OCI-LY1 (cell line): ENCODE measurements around the gene RAB11B.

ENCODE experiments used
- H2AFZ ChIP-seq: fragments of 200-600 bp; sonication (generic), shearing (Covaris generic); 2 replicates; pipeline ENCODE4 v1.6.0; 2014; ENCODE audit warnings: antibody characterized with exemption, mild to moderate bottlenecking, low read length
- H3F3A ChIP-seq: fragments of 200-600 bp; sonication (generic), shearing (Covaris generic); 2 replicates; pipeline ENCODE4 v1.6.0; 2014; ENCODE audit warnings: mild to moderate bottlenecking, antibody characterized with exemption, low read length, moderate library complexity; ENCODE audit not compliant: insufficient read depth
- H3K27ac ChIP-seq: fragments of 200-600 bp; sonication (generic); 2 replicates; pipeline ENCODE4 v1.5.1; 2014; ENCODE audit warnings: low read length, mixed run types, mild to moderate bottlenecking, low read depth; ENCODE audit not compliant: poor library complexity, severe bottlenecking
- H3K27me3 ChIP-seq: fragments of 200-600 bp; sonication (generic); 2 replicates; pipeline ENCODE4 v1.6.0; 2014; ENCODE audit warnings: antibody characterized with exemption, mild to moderate bottlenecking, low read length, moderate library complexity; ENCODE audit not compliant: insufficient read depth
- H3K36me3 ChIP-seq: fragments of 200-600 bp; sonication (generic); 2 replicates; pipeline ENCODE4 v1.6.1; 2014; ENCODE audit warnings: mild to moderate bottlenecking, antibody characterized with exemption, low read length, moderate library complexity, mixed read lengths; ENCODE audit not compliant: insufficient read depth
- H3K4me1 ChIP-seq: fragments of 200-600 bp; sonication (generic); 2 replicates; pipeline ENCODE4 v1.5.1; 2014; ENCODE audit warnings: mild to moderate bottlenecking, low read length, moderate library complexity; ENCODE audit not compliant: insufficient read depth, severe bottlenecking
- H3K4me2 ChIP-seq: fragments of 200-600 bp; sonication (generic), shearing (Covaris generic); 2 replicates; pipeline ENCODE4 v1.6.1; 2014; ENCODE audit warnings: low read length
- H3K4me3 ChIP-seq: fragments of 200-600 bp; sonication (generic); 2 replicates; pipeline ENCODE4 v1.5.1; 2014; ENCODE audit warnings: low read length, low read depth, mild to moderate bottlenecking, mixed read lengths; ENCODE audit not compliant: poor library complexity, severe bottlenecking
- H3K79me2 ChIP-seq: fragments of 200-600 bp; shearing (Covaris generic); 2 replicates; pipeline ENCODE4 v1.6.1; 2016; ENCODE audit warnings: mixed run types, low read length, mixed read lengths; ENCODE audit not compliant: insufficient read depth
- H3K9ac ChIP-seq: fragments of 200-600 bp; sonication (generic), shearing (Covaris generic); 2 replicates; pipeline ENCODE4 v1.6.1; 2014; ENCODE audit warnings: mild to moderate bottlenecking, low read length, mixed read lengths
- H3K9me2 ChIP-seq: fragments of 200-600 bp; sonication (generic), shearing (Covaris generic); 2 replicates; pipeline ENCODE4 v1.6.1; 2014; ENCODE audit warnings: low read depth, mild to moderate bottlenecking, low read length, mixed read lengths
- H3K9me3 ChIP-seq: fragments of 200-600 bp; shearing (Covaris generic); 2 replicates; pipeline ENCODE4 v1.6.1; 2014; ENCODE audit warnings: low read length, mixed read lengths
- H4K20me1 ChIP-seq: fragments of 200-600 bp; sonication (generic), shearing (Covaris generic); 2 replicates; pipeline ENCODE4 v1.6.0; 2016; ENCODE audit warnings: mild to moderate bottlenecking, low read length; ENCODE audit not compliant: insufficient read depth
- EZH2 ChIP-seq: fragments of 200-600 bp; sonication (generic), shearing (Covaris generic); IDR thresholded peaks from 2 replicates; pipeline ENCODE4 v1.8.0; 2017; ENCODE audit warnings: borderline replicate concordance, mixed run types, mild to moderate bottlenecking, antibody characterized with exemption, low read length, moderate library complexity, mixed read lengths
- TF ChIP-seq, protein P1 (sequence below): fragments of 200-600 bp; sonication (generic), shearing (Covaris generic); IDR thresholded peaks from 2 replicates; pipeline ENCODE4 v1.5.1; 2017; ENCODE audit warnings: mild to moderate bottlenecking, antibody characterized with exemption, low read length, moderate library complexity, mixed read lengths

The RAB11B gene

DNA sequence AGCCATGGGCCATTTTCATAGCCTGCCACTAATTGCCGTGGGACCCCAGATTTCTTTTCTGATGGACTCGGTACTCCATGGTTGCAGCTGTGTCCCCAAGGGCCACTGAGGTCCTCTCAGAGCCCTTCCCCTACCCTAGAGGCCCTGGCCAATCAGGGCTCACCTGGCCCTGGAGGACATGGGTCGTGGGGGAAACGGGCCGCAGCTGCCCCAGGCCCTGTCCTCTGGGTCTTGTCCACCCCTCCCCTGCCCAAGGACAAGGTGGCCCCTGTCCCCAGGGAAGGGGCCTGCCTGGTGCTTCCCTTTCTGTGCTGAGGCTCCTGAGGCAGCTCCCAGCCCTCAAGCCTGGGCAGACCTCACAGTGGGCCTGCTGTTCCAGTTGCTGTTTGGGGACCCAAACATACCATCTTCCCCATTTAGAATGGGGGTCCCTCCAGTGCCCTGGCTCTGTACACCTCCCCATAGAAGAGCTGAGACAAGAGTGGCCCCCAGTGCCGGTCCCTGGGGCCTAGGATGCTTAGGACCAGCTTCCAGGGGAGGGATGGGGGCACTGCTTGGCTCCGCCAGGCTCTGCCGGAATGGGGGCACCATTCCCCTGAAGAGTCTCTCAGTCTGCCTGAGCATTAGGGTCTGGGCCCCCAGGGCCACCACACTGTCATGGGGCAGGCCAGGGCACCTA is 3.2 kb downstream of the RAB11B start:
- H3K36me3 ChIP-seq = no peaks in the 10 kb centered on the region
- no peak overlapping the region for H2AFZ ChIP-seq
- H3K27ac ChIP-seq = no peak overlapping the region
- H3F3A ChIP-seq = peaks cover 3% of the 10 kb centered on the region; the same call in 1 of the 2 replicates
- H3K27me3 ChIP-seq = no peaks in the 10 kb centered on the region
- no peaks in the 10 kb centered on the region for H3K9me2 ChIP-seq
- H3K4me3 ChIP-seq = no peak overlapping the region
- no peak overlapping the region for H3K9ac ChIP-seq
- no peak for TF ChIP-seq EZH2
- TF ChIP-seq, protein P1, sequence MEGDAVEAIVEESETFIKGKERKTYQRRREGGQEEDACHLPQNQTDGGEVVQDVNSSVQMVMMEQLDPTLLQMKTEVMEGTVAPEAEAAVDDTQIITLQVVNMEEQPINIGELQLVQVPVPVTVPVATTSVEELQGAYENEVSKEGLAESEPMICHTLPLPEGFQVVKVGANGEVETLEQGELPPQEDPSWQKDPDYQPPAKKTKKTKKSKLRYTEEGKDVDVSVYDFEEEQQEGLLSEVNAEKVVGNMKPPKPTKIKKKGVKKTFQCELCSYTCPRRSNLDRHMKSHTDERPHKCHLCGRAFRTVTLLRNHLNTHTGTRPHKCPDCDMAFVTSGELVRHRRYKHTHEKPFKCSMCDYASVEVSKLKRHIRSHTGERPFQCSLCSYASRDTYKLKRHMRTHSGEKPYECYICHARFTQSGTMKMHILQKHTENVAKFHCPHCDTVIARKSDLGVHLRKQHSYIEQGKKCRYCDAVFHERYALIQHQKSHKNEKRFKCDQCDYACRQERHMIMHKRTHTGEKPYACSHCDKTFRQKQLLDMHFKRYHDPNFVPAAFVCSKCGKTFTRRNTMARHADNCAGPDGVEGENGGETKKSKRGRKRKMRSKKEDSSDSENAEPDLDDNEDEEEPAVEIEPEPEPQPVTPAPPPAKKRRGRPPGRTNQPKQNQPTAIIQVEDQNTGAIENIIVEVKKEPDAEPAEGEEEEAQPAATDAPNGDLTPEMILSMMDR = no peak
- 0 out of 2 replicates have a peak, but pooled peaks cover 3% of the 10 kb centered on the region for H3K79me2 ChIP-seq
- no peaks in the 10 kb centered on the region for H3K9me3 ChIP-seq
- no peaks in the 10 kb centered on the region for H4K20me1 ChIP-seq
- no peak overlapping the region for H3K4me2 ChIP-seq
- H3K4me1 ChIP-seq = peaks cover 27% of the 10 kb centered on the region

DNA sequence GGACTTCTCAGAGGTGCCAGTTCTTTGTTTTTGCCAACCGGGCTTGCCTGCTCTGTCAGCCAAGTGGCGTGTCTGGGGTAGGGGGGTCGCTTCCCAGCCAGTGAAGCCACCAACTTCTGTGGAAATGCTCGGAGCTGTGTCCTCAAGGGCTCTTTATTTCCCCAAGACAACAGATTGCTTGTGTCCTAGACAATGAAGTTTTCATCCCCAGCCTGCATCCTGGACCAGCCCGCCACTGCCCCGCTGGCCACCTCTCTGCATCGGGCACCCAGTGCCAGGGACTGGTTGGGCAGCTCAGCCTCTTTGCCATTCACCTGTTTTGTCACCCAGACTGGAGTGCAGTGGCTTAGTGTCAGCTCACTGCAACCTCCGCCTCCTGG is 3.7 kb downstream of the RAB11B start:
- H3K4me3 ChIP-seq = no peak overlapping the region
- H2AFZ ChIP-seq = no peak overlapping the region
- no peaks in the 10 kb centered on the region for H3K36me3 ChIP-seq
- no peaks in the 10 kb centered on the region for H3K27me3 ChIP-seq
- no peaks in the 10 kb centered on the region for H4K20me1 ChIP-seq
- no peaks in the 10 kb centered on the region for H3K9me3 ChIP-seq
- no peak overlapping the region for H3K4me2 ChIP-seq
- H3K4me1 ChIP-seq = peaks cover 24% of the 10 kb centered on the region
- H3K27ac ChIP-seq = no peak overlapping the region
- H3K9ac ChIP-seq = no peak overlapping the region
- no peak for TF ChIP-seq EZH2
- TF ChIP-seq, protein P1 = no peak
- no peaks in the 10 kb centered on the region for H3K9me2 ChIP-seq
- no peaks in the 10 kb centered on the region; the same call in 1 of the 2 replicates for H3F3A ChIP-seq
- H3K79me2 ChIP-seq = 0 out of 2 replicates have a peak, but pooled peaks cover 3% of the 10 kb centered on the region

DNA sequence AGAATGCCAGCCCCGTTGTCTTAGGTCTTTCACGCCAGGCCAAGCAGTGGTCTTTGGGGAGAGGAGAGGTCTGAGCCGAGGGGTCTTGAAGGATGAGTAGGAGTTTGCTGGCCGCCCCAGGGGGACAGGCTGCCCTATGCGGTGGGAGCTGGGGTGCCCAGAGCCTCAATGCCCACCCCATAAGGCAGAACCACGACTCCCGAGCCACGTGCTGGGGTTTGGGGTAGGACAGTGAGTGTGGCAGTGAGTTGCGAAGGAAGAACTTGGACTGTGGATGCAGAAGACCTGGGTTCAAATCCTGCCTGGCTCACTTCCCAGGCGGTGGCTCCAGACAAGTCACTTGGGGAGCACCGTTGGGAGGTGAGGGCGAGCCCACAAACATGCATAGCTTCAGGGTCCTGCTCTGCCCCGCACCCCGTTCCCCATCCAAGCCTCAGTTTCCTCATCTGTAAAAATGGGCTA is 5.5 kb downstream of the RAB11B start:
- H3K36me3 ChIP-seq = peaks cover 5% of the 10 kb centered on the region; the same call in 1 of the 2 replicates
- H3K4me2 ChIP-seq = no peak overlapping the region
- no peak overlapping the region for H3K9ac ChIP-seq
- peaks cover 17% of the 10 kb centered on the region for H3K4me1 ChIP-seq
- no peaks in the 10 kb centered on the region for H3K9me2 ChIP-seq
- no peak overlapping the region for H3K27ac ChIP-seq
- H3F3A ChIP-seq = no peaks in the 10 kb centered on the region; the same call in 1 of the 2 replicates
- H3K9me3 ChIP-seq = no peaks in the 10 kb centered on the region
- no peaks in the 10 kb centered on the region for H4K20me1 ChIP-seq
- no peaks in the 10 kb centered on the region for H3K27me3 ChIP-seq
- 0 out of 2 replicates have a peak, but pooled peaks cover 3% of the 10 kb centered on the region for H3K79me2 ChIP-seq
- H3K4me3 ChIP-seq = no peak overlapping the region
- H2AFZ ChIP-seq = no peak overlapping the region
- no peak for TF ChIP-seq EZH2
- TF ChIP-seq, protein P1 = no peak
